ENCODE measurements around the gene FOXI1.

DNA sequence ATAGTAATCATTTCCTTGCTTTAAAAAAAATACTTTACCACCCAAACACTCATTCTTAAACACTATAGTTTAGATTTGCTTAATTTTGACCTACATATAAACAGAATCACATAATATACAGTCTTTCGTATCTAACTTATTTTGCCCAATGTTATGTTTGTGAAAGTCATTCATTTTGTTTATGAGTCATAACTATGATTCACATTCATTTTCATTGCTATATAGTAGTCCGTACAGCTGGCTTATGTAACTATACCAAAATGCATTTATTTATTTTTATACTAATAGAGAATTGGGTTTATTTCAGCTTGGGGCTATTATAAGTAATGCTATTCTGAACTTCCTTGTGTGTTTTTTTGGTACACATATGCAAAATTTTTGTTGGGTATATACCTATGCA lies 33.9 kb upstream of the FOXI1 start:
- TF ChIP-seq, protein P1, sequence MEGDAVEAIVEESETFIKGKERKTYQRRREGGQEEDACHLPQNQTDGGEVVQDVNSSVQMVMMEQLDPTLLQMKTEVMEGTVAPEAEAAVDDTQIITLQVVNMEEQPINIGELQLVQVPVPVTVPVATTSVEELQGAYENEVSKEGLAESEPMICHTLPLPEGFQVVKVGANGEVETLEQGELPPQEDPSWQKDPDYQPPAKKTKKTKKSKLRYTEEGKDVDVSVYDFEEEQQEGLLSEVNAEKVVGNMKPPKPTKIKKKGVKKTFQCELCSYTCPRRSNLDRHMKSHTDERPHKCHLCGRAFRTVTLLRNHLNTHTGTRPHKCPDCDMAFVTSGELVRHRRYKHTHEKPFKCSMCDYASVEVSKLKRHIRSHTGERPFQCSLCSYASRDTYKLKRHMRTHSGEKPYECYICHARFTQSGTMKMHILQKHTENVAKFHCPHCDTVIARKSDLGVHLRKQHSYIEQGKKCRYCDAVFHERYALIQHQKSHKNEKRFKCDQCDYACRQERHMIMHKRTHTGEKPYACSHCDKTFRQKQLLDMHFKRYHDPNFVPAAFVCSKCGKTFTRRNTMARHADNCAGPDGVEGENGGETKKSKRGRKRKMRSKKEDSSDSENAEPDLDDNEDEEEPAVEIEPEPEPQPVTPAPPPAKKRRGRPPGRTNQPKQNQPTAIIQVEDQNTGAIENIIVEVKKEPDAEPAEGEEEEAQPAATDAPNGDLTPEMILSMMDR (IDR thresholded peaks at IDR 0.05), result no peak
- TF ChIP-seq POLR2A (IDR thresholded peaks at IDR 0.05; ENCODE audit: low read depth) (no peak), POLR2AphosphoS5 (IDR thresholded peaks at IDR 0.05) (no peak)
